A673 (cell line): ENCODE results near the gene RSRC1. TPM values are rescaled to one million over a fixed set of nuclear protein-coding genes. Genes with fewer than 3 reads are reported as not detected.

Source experiments
- BruUV-seq: library from RNA; stranded (reverse); fragments of 400-500 nt; replicated peaks from 2 replicates; lab custom pipeline; 2021; lab: Mats Ljungman, UMichigan
- CTCF ChIA-PET: fragments of 300-600 bp; sonication (Branson Sonifier 250); formaldehyde crosslinking; loops from one replicate; lab custom pipeline; 2022; ENCODE audit warnings: antibody characterized with exemption; lab: Charles Lee
- POLR2A ChIA-PET: fragments of 300-600 bp; sonication (Branson Sonifier 250); formaldehyde crosslinking; loops from one replicate; lab custom pipeline; 2022; ENCODE audit warnings: antibody characterized with exemption; ENCODE audit not compliant: low non-redundant PET; lab: Charles Lee
- DNase-seq: peaks from one replicate; pipeline ENCODE4 v3.0.0-alpha.2; 2015; ENCODE audit warnings: low spot score
- H3K27ac ChIP-seq: fragments of 200-600 bp; sonication (generic); 2 replicates; pipeline ENCODE4 v1.5.1; 2016; ENCODE audit warnings: mixed run types, low read depth, mild to moderate bottlenecking, mixed read lengths, antibody characterized with exemption, low read length; ENCODE audit not compliant: poor library complexity, severe bottlenecking
- H3K27me3 ChIP-seq: fragments of 200-600 bp; sonication (generic); replicated peaks from 2 replicates; pipeline ENCODE4 v1.6.1; 2017; ENCODE audit warnings: mixed run types, low read depth, mild to moderate bottlenecking, mixed read lengths, antibody characterized with exemption, low read length; ENCODE audit not compliant: insufficient read depth, poor library complexity
- H3K36me3 ChIP-seq: fragments of 200-600 bp; sonication (generic); 2 replicates; pipeline ENCODE4 v1.6.1; 2016; ENCODE audit warnings: mixed run types, mild to moderate bottlenecking, mixed read lengths, antibody characterized with exemption, low read length; ENCODE audit not compliant: insufficient read depth, poor library complexity, severe bottlenecking
- H3K4me1 ChIP-seq: fragments of 200-600 bp; sonication (generic); 2 replicates; pipeline ENCODE4 v1.6.1; 2017; ENCODE audit warnings: mixed run types, mild to moderate bottlenecking, mixed read lengths, antibody characterized with exemption, low read length; ENCODE audit not compliant: insufficient read depth, poor library complexity, severe bottlenecking
- H3K4me3 ChIP-seq: fragments of 200-600 bp; sonication (generic); 2 replicates; pipeline ENCODE4 v1.5.1; 2016; ENCODE audit warnings: low read depth, mixed run types, mild to moderate bottlenecking, mixed read lengths, low read length; ENCODE audit not compliant: poor library complexity, severe bottlenecking
- H3K9me3 ChIP-seq: fragments of 200-600 bp; sonication (generic); 2 replicates; pipeline ENCODE4 v1.6.1; 2016; ENCODE audit warnings: mixed run types, low read depth, mild to moderate bottlenecking, mixed read lengths, antibody characterized with exemption, low read length; ENCODE audit not compliant: poor library complexity, severe bottlenecking
- EZH2 ChIP-seq: fragments of 200-600 bp; sonication (generic); IDR thresholded peaks from 2 replicates; pipeline ENCODE4 v1.6.1; 2017; ENCODE audit warnings: borderline replicate concordance, low read depth, mild to moderate bottlenecking, mixed read lengths, antibody characterized with exemption, low read length; ENCODE audit not compliant: poor library complexity, severe bottlenecking
- intact Hi-C: fragments of 100-400 bp; cut with micrococcal nuclease; formaldehyde crosslinking; loops from one replicate; pipeline ENCODE4 v1.10.0; 2022; ENCODE audit not compliant: unreplicated experiment
- total RNA-seq: library from RNA; stranded (reverse); gene quantifications from 2 replicates; pipeline ENCODE4 v1.2.3, GENCODE V29; 2021
- TF ChIP-seq, protein P1 (sequence below): fragments of 300-800, 200-600 bp; sonication (generic); conservative IDR thresholded peaks from 2 replicates; pipeline ENCODE4 v1.5.1; 2017; ENCODE audit warnings: low read depth, mild to moderate bottlenecking, antibody characterized with exemption, low read length, moderate library complexity, mixed read lengths

RSRC1 gene
- total RNA-seq, 1 experiment from 2014 or later, result 59.4 TPM

DNA sequence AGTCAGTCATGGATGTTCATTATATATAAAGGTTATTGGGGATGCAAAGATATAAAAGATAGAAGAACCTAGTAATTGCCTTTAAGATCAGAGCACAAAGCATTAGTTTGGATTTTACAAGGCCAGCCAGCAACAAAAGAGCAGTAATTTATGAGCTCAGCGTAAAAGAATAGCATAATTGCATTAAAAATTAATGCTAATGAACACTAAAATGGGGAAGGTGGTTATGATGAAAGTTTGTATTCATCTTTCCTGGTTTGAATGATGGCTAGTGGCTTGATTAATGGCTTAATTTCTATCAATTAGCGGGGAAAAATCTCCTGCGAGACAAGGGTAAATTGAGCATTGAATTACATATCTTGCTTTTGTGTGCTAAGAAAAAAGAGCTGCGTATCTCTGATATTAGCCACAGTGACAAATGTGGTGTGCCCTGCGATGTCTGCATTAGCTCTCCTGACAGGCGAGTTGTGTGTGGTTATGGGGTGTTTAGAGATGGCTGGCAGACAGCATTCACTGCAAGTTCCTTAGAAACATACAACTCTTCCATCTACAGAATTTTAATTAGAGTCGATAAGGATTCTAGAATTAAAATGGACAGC lies 418.3 kb downstream of the RSRC1 start:
- no peak for DNase-seq
- no peak overlapping the region for H3K4me3 ChIP-seq
- peaks cover 4% of the 10 kb centered on the region for H3K4me1 ChIP-seq
- no peak overlapping the region for H3K27ac ChIP-seq
- ChIA-PET CTCF (interaction anchor here (0.5 kb wide), 1 partner anchor 148 kb away, joined by 5 read pairs; no protein-coding TSS in a partner anchor), POLR2A (no interaction called here)
- H3K27me3 ChIP-seq, result no peaks in the 10 kb centered on the region
- intact Hi-C loops, result no loop called here
- TF ChIP-seq EZH2, result no peak
- TF ChIP-seq, protein P1, sequence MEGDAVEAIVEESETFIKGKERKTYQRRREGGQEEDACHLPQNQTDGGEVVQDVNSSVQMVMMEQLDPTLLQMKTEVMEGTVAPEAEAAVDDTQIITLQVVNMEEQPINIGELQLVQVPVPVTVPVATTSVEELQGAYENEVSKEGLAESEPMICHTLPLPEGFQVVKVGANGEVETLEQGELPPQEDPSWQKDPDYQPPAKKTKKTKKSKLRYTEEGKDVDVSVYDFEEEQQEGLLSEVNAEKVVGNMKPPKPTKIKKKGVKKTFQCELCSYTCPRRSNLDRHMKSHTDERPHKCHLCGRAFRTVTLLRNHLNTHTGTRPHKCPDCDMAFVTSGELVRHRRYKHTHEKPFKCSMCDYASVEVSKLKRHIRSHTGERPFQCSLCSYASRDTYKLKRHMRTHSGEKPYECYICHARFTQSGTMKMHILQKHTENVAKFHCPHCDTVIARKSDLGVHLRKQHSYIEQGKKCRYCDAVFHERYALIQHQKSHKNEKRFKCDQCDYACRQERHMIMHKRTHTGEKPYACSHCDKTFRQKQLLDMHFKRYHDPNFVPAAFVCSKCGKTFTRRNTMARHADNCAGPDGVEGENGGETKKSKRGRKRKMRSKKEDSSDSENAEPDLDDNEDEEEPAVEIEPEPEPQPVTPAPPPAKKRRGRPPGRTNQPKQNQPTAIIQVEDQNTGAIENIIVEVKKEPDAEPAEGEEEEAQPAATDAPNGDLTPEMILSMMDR, result no peak
- H3K9me3 ChIP-seq, result no peaks in the 10 kb centered on the region
- no peaks in the 10 kb centered on the region for H3K36me3 ChIP-seq
- BruUV-seq, result no TSS peak

DNA sequence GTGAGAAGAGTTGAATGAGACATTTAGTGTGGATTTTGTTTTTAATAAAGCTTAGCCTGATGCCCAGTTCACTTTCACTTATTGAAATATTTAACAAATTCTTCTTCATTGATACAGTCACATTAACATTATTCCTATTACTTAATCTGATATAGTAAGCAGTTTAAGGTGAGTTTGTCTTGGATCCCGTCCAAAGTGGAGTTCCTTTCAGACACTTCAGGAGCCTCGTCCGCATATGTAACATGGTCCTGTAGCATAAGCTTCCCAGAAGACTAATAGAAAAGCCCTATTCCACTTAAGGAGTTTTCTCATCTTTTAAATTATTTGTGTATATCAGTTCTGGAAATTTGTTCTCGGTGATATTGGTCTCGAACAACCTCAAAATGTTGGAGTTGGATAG lies 421.4 kb downstream of the RSRC1 start:
- ChIA-PET POLR2A (no interaction called here), CTCF (interaction anchor here (1.0 kb wide), 1 partner anchor 925 kb away, joined by 4 read pairs; no protein-coding TSS in a partner anchor)
- BruUV-seq, result no TSS peak
- no peaks in the 10 kb centered on the region for H3K27me3 ChIP-seq
- intact Hi-C loops, result loop anchor here (5.0 to 10.0 kb wide), 3 partner anchors 437 to 999 kb away; no protein-coding TSS in a partner anchor
- TF ChIP-seq, protein P1, result no peak
- no peak for TF ChIP-seq EZH2
- H3K4me3 ChIP-seq, result no peak overlapping the region
- H3K27ac ChIP-seq, result no peak overlapping the region
- no peaks in the 10 kb centered on the region for H3K9me3 ChIP-seq
- H3K36me3 ChIP-seq, result no peaks in the 10 kb centered on the region
- peaks cover 4% of the 10 kb centered on the region for H3K4me1 ChIP-seq
- no peak for DNase-seq

DNA sequence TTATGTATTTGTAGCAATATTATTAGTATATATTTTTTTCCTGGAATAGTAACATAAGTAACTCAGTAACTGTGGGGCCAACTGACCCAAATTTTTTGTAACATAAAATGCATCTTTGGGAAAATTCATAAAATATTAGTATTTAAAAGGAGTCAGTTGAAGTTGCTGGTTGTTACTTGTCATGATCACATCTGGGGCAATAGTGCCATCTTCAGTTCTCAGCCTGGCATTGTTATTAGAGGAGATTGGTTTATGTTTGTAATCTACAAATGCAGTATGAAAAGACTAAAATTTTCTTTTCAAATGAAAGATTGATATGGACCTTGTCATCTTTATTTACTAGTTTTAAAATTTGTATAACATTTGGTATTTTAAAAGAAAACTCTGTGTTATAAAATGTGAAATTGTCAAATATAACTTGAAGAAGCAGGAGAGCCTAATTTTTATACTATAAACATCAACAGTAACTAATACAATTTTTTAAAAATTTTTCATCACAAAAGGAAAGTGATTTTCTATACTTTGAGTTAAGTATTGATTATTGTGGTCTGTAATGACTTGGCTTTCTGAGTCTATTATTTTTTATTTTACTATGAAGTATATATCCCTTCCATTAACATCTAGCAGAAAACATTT lies 422.3 kb downstream of the RSRC1 start:
- ChIA-PET POLR2A (no interaction called here), CTCF (interaction anchor here (1.0 kb wide), 1 partner anchor 926 kb away, joined by 4 read pairs; no protein-coding TSS in a partner anchor)
- no peak overlapping the region for H3K4me3 ChIP-seq
- no TSS peak for BruUV-seq
- no peaks in the 10 kb centered on the region for H3K27me3 ChIP-seq
- TF ChIP-seq, protein P1, result peak; percentile 77
- TF ChIP-seq EZH2, result no peak
- intact Hi-C loops, result loop anchor here (2.0 to 10.0 kb wide), 4 partner anchors 437 to 1000 kb away; no protein-coding TSS in a partner anchor
- H3K9me3 ChIP-seq, result no peaks in the 10 kb centered on the region
- H3K27ac ChIP-seq, result no peak overlapping the region
- H3K4me1 ChIP-seq, result peaks cover 4% of the 10 kb centered on the region
- no peaks in the 10 kb centered on the region for H3K36me3 ChIP-seq
- peak; percentile 63 for DNase-seq
